ENCODE results near the gene F9.

The F9 gene

DNA sequence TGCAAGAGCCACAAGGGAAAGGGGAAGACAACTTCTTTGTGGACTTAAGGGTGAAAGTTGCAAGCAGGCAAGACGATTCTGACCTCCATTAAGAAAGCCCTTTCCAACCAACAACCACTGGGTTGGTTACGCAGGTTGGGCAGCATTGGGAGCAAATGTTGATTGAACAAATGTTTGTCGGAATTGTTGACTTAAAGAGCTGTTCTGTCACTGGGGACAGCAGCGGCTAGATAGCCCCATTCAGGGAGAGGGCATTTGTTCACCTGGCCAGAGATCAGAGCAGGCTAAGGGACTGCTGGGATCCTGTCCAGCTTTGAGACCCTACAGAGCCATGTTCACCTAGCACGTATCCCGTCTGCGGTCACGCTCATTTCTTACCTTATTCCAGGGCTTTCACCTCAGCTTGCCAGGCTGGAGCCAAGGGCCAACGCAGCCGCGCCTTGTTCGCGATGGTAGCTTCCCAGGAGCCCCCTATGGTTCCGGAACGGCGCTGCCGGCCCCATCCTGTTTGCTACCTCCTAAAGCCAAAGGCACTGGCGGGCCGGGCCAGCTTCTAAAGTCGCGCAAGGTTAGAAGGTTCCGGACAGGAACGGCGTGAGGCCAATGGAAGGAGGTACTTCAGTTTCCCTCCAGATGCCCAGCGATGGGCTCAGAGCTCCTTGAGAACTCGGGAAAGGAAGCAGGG, 24.6 kb downstream of the F9 start:
- DNase-seq (ENCODE audit: low read depth), result no peak
- H3K4me3 ChIP-seq (ENCODE audit: low read depth, low read length), result no peak overlapping the region
- TF ChIP-seq, protein P1, sequence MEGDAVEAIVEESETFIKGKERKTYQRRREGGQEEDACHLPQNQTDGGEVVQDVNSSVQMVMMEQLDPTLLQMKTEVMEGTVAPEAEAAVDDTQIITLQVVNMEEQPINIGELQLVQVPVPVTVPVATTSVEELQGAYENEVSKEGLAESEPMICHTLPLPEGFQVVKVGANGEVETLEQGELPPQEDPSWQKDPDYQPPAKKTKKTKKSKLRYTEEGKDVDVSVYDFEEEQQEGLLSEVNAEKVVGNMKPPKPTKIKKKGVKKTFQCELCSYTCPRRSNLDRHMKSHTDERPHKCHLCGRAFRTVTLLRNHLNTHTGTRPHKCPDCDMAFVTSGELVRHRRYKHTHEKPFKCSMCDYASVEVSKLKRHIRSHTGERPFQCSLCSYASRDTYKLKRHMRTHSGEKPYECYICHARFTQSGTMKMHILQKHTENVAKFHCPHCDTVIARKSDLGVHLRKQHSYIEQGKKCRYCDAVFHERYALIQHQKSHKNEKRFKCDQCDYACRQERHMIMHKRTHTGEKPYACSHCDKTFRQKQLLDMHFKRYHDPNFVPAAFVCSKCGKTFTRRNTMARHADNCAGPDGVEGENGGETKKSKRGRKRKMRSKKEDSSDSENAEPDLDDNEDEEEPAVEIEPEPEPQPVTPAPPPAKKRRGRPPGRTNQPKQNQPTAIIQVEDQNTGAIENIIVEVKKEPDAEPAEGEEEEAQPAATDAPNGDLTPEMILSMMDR (IDR thresholded peaks at IDR 0.05; ENCODE audit: insufficient read depth, low read depth, low read length, missing control alignments), result no peak

DNA sequence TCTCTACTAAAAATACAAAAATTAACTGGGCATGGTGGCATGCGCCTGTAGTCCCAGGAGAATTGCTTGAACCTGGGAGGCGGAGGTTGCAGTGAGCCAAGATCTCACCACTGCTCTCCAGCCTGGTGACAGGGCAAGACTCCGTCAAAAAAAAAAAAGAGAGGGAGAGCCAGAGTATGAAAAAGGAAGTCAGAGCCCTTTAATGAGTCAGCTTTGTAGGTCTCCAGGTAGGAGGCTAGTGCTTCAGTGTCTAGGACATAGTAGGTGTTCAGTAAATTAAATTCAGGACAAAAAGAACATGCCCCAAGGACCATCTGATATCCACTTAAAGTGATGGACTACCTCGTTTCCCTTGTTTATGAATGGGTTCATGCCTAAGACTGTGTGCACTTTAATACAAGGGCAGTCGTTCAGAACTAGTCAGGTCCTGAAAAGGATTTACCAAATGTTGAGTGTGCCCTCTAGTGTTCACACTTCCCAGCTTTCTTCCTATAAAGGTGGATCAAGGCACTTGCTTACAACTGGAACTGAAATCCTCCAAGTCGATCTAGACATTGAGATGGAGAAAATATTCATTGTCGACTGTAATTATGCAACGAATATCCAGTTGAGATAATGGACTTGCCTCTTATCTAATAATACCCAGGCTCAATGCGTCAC, 29.0 kb downstream of the F9 start:
- H3K4me3 ChIP-seq (ENCODE audit: low read depth, low read length), result no peak overlapping the region
- TF ChIP-seq, protein P1 (IDR thresholded peaks at IDR 0.05; ENCODE audit: insufficient read depth, low read depth, low read length, missing control alignments), result peak; percentile 29
- peak; percentile 70 for DNase-seq (ENCODE audit: low read depth)

DNA sequence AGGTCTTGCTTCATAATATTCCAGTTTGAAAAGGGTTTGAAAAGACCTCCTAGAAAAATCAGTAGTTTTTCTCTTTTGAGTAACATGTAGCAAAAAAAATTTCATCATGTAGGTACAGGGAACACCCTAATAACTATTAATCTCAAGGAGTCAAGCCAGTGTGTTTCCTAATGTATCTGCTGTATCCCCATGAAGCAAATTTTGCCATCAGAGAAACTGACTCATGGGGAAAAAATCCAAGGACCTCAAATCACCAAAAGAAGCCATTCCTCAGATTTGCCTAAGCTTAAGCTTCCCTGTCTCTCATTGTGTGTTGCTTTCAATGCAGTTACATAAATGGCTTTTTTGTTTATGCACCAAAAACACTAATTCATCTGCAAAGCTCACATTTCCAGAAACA, 29.7 kb downstream of the F9 start:
- no peak overlapping the region for H3K4me3 ChIP-seq (ENCODE audit: low read depth, low read length)
- no peak for DNase-seq (ENCODE audit: low read depth)
- TF ChIP-seq, protein P1 (IDR thresholded peaks at IDR 0.05; ENCODE audit: insufficient read depth, low read depth, low read length, missing control alignments), result no peak

DNA sequence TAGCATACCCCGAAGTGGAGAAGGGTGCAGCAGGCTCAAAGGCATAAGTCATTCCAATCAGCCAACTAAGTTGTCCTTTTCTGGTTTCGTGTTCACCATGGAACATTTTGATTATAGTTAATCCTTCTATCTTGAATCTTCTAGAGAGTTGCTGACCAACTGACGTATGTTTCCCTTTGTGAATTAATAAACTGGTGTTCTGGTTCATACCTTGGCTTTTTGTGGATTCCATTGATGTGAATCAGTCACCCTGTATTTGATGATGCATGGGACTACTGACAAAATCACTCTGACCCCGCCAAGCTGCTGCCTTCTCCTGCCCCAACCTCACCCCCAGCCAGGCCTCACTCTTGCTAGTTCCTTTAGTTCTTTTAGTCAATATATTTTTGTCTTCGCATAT, 32.7 kb downstream of the F9 start:
- TF ChIP-seq, protein P1 (IDR thresholded peaks at IDR 0.05; ENCODE audit: insufficient read depth, low read depth, low read length, missing control alignments), result no peak
- H3K4me3 ChIP-seq (ENCODE audit: low read depth, low read length), result no peak overlapping the region
- DNase-seq (ENCODE audit: low read depth), result no peak

DNA sequence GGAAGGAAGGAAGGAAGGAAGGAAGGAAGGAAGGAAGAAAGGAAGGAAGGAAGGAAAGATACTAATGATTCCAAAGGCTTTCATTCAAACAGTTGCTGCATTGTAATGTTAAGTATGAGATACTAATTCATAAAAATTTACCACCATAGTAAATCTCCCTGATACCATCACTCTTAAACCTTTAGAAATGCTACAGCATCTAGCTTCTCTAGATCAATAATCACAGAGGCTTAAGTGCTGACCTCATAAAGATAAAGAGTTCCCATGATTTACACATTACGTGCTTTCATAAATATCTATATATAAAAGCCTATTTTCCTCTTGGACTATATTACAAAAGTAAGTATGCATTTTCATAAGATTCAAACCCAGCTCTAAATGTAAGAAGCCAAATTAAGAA, 36.4 kb downstream of the F9 start:
- no peak overlapping the region for H3K4me3 ChIP-seq (ENCODE audit: low read depth, low read length)
- TF ChIP-seq, protein P1 (IDR thresholded peaks at IDR 0.05; ENCODE audit: insufficient read depth, low read depth, low read length, missing control alignments), result no peak
- no peak for DNase-seq (ENCODE audit: low read depth)

DNA sequence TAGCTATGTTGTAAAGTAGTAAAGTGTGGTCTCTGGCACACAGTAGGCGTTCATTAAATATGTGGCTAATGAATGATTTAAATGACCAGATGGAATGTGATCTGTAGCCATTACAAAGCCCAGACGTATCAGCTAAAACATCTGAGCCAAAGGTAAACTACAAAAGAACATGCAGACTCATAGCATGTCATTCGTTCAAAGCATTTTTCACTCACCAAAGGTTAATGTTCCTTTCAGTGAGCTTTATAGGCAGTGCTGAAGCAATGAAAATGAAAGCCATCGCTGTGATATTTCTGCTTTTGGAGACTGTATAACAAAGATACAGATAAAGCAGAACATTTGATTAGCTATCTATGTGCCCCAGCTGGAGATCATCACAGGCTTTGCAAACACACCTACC, 50.5 kb downstream of the F9 start:
- TF ChIP-seq, protein P1 (IDR thresholded peaks at IDR 0.05; ENCODE audit: insufficient read depth, low read depth, low read length, missing control alignments), result no peak
- H3K4me3 ChIP-seq (ENCODE audit: low read depth, low read length), result no peak overlapping the region
- no peak for DNase-seq (ENCODE audit: low read depth)
